ENCODE results near the gene SPINT1.

SPINT1 gene

DNA sequence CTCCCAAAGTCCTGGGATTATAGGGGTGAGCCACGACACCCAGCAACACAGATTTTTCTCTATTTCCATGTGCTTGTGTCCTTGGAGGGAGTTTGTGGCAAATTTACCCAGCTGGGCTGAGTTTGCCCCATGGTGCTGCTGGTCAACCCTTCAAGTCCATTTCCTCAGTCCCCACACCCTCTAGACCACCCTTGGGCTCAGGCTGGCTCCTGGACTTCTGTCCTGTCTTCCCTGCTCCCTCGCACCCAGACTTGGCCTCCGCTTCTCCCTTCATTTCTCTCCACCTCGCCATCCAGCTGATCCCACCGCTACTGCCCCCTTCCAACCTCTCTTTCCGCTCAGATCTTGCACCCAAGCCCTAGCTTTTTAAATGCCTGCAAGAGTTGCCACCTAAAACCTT lies 37.5 kb downstream of the SPINT1 start:
- Histone ChIP-seq H3K4me1 (ENCODE audit: control insufficient read depth, insufficient read depth, low read length) (no peaks in the 10 kb centered on the region), H3K27me3 (ENCODE audit: control insufficient read depth, insufficient read depth, low read length) (no peaks in the 10 kb centered on the region), H3K9ac (ENCODE audit: low read depth, low read length) (no peak overlapping the region), H3K9me3 (replicated peaks; ENCODE audit: low read length) (no peaks in the 10 kb centered on the region), H3K36me3 (ENCODE audit: insufficient read depth, low read length) (no peaks in the 10 kb centered on the region), H3K4me3 (ENCODE audit: low read length) (no peak overlapping the region), H3K4me2 (ENCODE audit: low read length) (no peak overlapping the region)

DNA sequence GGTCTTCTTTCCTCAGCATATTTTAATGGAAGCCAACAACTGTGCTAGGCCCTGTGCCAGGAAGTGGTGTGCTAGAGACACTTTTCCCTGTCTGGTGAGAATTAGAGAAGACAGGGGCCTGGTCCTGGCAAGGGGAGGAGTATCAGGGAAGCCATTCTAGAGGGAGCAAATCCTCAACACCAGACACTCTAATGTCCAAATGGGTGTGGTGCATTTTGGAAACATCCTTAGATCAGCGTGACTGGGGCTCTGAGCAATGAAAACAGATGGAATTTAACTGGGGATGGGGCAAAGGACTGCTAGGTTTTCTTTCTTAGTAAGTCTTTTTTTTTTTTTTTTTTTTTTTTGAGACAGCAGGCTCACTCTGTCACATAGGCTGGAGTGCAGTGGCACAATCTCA lies 42.7 kb downstream of the SPINT1 start:
- Histone ChIP-seq H3K27me3 (ENCODE audit: control insufficient read depth, insufficient read depth, low read length) (no peaks in the 10 kb centered on the region), H3K9ac (ENCODE audit: low read depth, low read length) (no peak overlapping the region), H3K4me3 (ENCODE audit: low read length) (no peak overlapping the region), H3K4me2 (ENCODE audit: low read length) (no peak overlapping the region), H3K4me1 (ENCODE audit: control insufficient read depth, insufficient read depth, low read length) (no peaks in the 10 kb centered on the region), H3K9me3 (replicated peaks; ENCODE audit: low read length) (no peaks in the 10 kb centered on the region), H3K36me3 (ENCODE audit: insufficient read depth, low read length) (no peaks in the 10 kb centered on the region)

DNA sequence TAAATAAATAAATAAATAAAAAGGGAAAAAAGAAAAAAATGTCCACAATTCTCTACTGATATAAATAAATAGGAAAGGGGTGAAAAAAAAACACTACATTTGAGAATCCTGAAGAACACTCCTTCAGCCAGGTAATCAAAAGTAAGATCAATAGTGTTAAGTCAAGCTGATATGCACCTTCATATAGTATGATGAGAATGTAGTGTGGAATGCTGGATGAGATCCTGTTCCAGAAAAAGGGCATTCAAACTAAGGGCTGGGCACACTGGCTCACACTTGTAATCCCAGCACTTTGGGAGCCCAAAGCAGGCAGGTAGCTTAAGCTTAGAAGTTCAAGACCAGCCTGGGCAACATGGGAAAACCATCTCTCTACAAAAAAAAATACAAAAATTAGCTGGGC lies 45.3 kb downstream of the SPINT1 start:
- no peak overlapping the region for H3K4me3 ChIP-seq (ENCODE audit: low read length)
- no peaks in the 10 kb centered on the region for H3K36me3 ChIP-seq (ENCODE audit: insufficient read depth, low read length)
- H3K4me1 ChIP-seq (ENCODE audit: control insufficient read depth, insufficient read depth, low read length) = peaks cover 6% of the 10 kb centered on the region

DNA sequence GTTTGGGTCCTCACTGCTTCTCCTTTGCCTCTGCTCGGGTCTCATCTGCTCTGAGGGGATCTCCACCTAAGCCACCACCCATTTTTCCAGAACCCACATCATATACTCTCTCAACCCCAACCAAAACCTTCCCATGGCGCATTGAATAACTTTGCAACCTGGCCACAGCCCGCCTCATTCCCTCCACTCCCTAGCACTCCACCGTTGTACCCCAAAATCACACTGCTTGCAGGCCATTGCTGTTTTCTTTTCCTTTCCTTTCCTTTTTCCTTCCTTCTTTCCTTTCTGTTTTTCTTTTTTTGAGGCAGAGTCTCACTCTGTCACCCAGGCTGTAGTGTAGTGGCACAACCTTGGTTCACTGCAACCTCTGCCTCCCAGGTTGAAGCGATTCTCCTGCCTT lies 47.3 kb downstream of the SPINT1 start:
- Histone ChIP-seq H3K4me1 (ENCODE audit: control insufficient read depth, insufficient read depth, low read length) (peaks cover 14% of the 10 kb centered on the region), H3K9ac (ENCODE audit: low read depth, low read length) (no peak overlapping the region), H3K4me3 (ENCODE audit: low read length) (no peak overlapping the region), H3K36me3 (ENCODE audit: insufficient read depth, low read length) (peaks cover 2% of the 10 kb centered on the region), H3K9me3 (replicated peaks; ENCODE audit: low read length) (no peaks in the 10 kb centered on the region), H3K4me2 (ENCODE audit: low read length) (no peak overlapping the region), H3K27me3 (ENCODE audit: control insufficient read depth, insufficient read depth, low read length) (no peaks in the 10 kb centered on the region)

More for the DNA sequence above, 45.3 kb downstream of the SPINT1 start:
- no peaks in the 10 kb centered on the region for H3K27me3 ChIP-seq (ENCODE audit: control insufficient read depth, insufficient read depth, low read length)
- H3K9ac ChIP-seq (ENCODE audit: low read depth, low read length) = no peak overlapping the region
- no peak overlapping the region for H3K4me2 ChIP-seq (ENCODE audit: low read length)
- no peaks in the 10 kb centered on the region for H3K9me3 ChIP-seq (replicated peaks; ENCODE audit: low read length)

DNA sequence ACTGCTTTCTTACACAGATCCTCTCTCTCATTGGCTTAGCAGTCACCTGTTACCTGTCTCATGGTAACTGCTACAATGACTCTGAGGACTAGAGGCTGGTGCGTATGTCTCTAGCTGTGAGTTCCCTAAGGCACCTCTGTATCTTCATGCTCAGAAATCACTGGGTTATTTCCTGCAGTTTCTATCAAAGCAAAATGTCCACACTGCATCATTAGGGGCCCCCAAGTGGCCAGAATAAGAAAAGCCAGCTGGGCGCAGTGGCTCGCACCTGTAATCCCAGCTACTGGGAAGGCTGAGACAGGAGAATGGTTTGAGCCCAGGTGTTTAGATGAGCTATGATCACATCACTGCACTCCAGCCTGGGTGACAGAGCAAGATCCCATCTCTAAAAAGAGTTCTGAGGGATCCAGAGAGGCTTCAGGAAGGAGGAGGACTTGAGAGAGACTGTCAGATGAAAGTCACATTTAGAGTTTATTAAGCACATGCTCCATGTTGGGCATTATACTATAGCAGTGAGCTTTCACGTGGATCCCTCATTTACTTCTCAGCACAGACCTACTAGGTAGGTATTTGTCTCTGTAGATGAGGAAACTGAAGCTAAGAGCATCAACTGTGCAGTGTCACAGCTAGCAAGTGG lies 48.1 kb downstream of the SPINT1 start:
- no peaks in the 10 kb centered on the region for H3K9me3 ChIP-seq (replicated peaks; ENCODE audit: low read length)
- H3K4me3 ChIP-seq (ENCODE audit: low read length) = no peak overlapping the region
- H3K9ac ChIP-seq (ENCODE audit: low read depth, low read length) = no peak overlapping the region
- peaks cover 7% of the 10 kb centered on the region for H3K36me3 ChIP-seq (ENCODE audit: insufficient read depth, low read length)
- no peaks in the 10 kb centered on the region for H3K27me3 ChIP-seq (ENCODE audit: control insufficient read depth, insufficient read depth, low read length)
- peaks cover 14% of the 10 kb centered on the region for H3K4me1 ChIP-seq (ENCODE audit: control insufficient read depth, insufficient read depth, low read length)
- H3K4me2 ChIP-seq (ENCODE audit: low read length) = no peak overlapping the region

DNA sequence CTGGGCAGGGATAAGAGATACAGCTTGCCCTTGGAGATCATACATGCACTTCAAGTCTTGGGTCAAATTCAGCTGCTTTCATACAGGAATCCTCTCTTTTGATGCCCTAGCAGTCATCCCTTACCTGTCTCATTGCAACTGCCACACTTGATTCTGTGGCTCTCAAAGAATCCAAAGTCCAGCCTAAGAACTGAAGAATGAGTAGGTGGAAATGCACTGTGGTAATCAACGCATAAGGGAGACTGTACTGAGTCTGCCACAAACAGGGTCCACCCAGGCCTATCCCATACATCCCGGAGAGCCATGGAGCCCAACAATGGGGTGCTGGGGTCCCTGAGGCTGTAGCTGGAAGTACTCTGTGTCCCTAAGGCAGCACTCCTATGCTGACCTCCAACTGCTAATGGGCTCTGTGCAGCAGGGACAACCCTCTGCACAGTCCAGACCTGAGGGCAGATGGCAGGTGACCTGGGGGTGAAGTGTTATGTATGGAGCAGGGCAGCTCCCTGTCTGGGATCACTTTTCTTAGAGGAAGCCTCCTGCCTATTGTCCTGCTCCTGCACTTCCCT lies 48.7 kb downstream of the SPINT1 start:
- Histone ChIP-seq H3K4me1 (ENCODE audit: control insufficient read depth, insufficient read depth, low read length) (peaks cover 14% of the 10 kb centered on the region), H3K27me3 (ENCODE audit: control insufficient read depth, insufficient read depth, low read length) (no peaks in the 10 kb centered on the region), H3K9ac (ENCODE audit: low read depth, low read length) (no peak overlapping the region), H3K36me3 (ENCODE audit: insufficient read depth, low read length) (peaks cover 11% of the 10 kb centered on the region), H3K4me3 (ENCODE audit: low read length) (no peak overlapping the region), H3K9me3 (replicated peaks; ENCODE audit: low read length) (no peaks in the 10 kb centered on the region), H3K4me2 (ENCODE audit: low read length) (no peak overlapping the region)

DNA sequence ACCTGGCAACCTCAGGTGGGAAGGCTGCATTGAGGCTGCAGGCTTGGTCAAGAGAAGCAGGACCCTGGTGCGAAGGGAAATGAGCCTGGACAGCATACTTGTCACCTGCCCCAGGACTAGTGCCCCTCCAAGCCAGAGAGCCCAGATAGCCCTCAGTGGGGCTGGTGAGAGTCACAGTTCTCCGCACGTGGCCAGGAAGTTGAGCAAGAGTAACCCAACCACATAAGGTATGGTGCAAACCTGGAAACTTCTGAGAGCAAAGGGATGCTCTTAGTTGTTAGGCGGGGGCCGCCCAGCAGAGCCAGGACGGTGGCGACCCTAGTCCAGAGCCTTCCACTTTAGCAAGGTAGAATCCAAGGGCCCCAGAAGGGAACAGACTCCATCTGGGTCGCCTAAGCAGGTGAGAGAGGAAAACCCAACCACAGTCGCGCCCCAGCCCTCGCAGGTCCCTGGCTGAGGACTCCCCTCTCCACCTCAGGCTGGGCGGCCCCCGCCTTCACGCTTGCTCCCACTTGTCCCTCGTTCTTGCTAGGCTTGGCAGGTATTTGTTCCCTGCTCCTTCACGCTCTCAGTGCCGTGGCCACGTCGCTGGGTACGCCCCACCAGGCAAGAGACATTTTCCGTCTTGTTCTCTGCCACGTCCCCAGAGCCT lies 49.3 kb downstream of the SPINT1 start:
- no peaks in the 10 kb centered on the region for H3K27me3 ChIP-seq (ENCODE audit: control insufficient read depth, insufficient read depth, low read length)
- peaks cover 13% of the 10 kb centered on the region for H3K36me3 ChIP-seq (ENCODE audit: insufficient read depth, low read length)
- H3K4me1 ChIP-seq (ENCODE audit: control insufficient read depth, insufficient read depth, low read length) = peaks cover 14% of the 10 kb centered on the region
- peak overlapping the region; percentile 98 for H3K4me2 ChIP-seq (ENCODE audit: low read length)
- no peak overlapping the region for H3K4me3 ChIP-seq (ENCODE audit: low read length)
- no peak overlapping the region for H3K9ac ChIP-seq (ENCODE audit: low read depth, low read length)
- no peaks in the 10 kb centered on the region for H3K9me3 ChIP-seq (replicated peaks; ENCODE audit: low read length)

DNA sequence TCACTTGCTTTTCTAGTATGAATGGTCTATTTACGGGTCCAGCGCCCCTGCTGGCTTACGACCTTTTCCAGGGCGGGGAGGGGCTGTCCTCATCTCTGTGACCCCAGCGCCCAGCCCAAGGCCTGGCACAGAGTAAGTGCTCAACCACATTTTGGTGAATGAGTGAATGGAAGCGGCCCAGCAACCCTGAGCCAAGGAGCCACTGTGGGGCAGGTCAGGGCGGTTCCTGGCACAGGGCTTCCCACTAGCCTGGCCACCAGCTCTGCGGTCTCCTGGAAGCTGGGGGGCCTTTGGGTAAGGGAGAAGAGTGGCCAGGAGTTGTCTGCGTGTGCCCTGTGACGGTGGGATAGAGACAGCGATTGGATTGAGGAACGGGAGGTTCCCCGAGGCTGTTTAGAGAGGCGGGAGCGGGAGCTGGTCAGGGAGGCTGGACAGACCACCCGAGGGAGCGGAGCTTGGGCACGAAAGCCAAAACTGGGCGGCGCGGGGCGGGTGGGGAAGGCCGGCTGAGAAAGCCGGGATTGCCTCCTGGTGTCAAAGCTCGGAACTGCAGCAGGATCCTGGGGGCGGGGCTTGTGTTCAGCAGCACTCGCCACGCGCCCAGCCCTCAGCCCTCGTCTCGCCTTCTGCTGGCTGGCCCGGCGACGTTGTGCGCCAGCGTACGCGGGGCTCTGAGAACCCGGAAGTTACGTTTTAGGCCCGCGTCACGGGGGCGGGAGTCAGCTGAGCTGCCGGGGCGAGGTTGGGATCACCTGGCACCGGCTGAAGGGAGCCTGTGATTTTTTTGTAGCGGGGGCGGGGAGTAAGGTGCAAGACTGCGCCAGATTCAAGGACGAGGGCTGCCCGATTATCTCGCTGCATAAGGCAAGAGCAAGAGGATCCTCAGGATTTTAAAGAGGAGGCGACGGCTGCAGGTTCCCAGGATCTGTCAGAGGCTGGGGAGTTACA lies 50.2 kb downstream of the SPINT1 start, which contains the start of gene VPS18:
TSS of gene VPS18 (plus strand) at position 718 of the 948 bp plus-strand sequence. CDS start 319 bp downstream, outside the sequence.
- H3K4me3 ChIP-seq (ENCODE audit: low read length) = peak within 1 kb of the TSS; percentile 87

DNA sequence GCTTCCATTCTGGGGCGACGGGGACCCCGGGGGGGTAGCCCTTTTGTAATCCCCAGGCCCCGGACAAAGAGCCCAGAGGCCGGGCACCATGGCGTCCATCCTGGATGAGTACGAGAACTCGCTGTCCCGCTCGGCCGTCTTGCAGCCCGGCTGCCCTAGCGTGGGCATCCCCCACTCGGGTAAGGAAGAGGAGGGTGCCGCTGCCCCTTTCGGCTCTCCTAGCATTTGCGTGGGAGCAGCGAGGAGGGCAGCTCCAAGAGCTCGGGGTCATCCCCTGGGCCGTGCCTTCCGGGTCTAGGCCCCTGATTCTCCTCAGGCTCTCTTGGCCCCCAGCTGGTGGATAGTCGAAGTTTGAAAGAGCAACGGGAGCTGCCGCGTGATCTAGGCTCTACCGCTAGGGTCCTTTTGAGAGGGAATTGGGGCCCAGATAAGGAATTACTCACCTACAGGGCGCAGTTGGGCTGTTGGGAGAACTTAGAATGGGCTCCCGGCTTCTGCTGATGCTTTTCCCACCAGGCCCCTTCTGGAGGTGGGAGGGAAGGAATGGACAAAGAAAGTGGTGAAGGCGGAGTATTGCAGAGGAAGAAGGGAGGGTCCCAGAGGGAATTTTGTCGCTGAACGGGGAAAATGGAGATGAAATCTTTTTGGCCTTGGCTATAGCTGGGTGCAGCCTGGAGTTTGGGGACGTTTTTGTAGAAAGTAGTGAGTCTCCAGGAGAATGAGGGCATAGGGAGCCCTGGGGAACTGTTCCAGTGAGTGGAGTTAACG lies 51.0 kb downstream of the SPINT1 start:
- Histone ChIP-seq H3K4me1 (ENCODE audit: control insufficient read depth, insufficient read depth, low read length) (peaks cover 14% of the 10 kb centered on the region), H3K4me2 (ENCODE audit: low read length) (peak overlapping the region; percentile 98), H3K4me3 (ENCODE audit: low read length) (peak overlapping the region; percentile 87), H3K9me3 (replicated peaks; ENCODE audit: low read length) (no peaks in the 10 kb centered on the region), H3K9ac (ENCODE audit: low read depth, low read length) (peak overlapping the region; percentile 97), H3K27me3 (ENCODE audit: control insufficient read depth, insufficient read depth, low read length) (no peaks in the 10 kb centered on the region), H3K36me3 (ENCODE audit: insufficient read depth, low read length) (peaks cover 27% of the 10 kb centered on the region)

More for the DNA sequence above, 50.2 kb downstream of the SPINT1 start, which contains the start of gene VPS18:
- peaks cover 19% of the 10 kb centered on the region for H3K36me3 ChIP-seq (ENCODE audit: insufficient read depth, low read length)
- H3K4me1 ChIP-seq (ENCODE audit: control insufficient read depth, insufficient read depth, low read length) = peaks cover 14% of the 10 kb centered on the region
- peak within 1 kb of the TSS; percentile 97 for H3K9ac ChIP-seq (ENCODE audit: low read depth, low read length)
- peak within 1 kb of the TSS; percentile 98 for H3K4me2 ChIP-seq (ENCODE audit: low read length)
- no peaks in the 10 kb centered on the region for H3K27me3 ChIP-seq (ENCODE audit: control insufficient read depth, insufficient read depth, low read length)
- no peaks in the 10 kb centered on the region for H3K9me3 ChIP-seq (replicated peaks; ENCODE audit: low read length)

DNA sequence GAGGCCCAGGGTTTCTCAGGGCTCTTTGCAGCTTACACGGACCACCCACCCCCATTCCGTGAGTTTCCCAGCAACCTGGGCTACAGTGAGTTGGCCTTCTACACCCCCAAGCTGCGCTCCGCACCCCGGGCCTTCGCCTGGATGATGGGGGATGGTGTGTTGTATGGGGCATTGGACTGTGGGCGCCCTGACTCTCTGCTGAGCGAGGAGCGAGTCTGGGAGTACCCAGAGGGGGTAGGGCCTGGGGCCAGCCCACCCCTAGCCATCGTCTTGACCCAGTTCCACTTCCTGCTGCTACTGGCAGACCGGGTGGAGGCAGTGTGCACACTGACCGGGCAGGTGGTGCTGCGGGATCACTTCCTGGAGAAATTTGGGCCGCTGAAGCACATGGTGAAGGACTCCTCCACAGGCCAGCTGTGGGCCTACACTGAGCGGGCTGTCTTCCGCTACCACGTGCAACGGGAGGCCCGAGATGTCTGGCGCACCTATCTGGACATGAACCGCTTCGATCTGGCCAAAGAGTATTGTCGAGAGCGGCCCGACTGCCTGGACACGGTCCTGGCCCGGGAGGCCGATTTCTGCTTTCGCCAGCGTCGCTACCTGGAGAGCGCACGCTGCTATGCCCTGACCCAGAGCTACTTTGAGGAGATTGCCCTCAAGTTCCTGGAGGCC lies 55.8 kb downstream of the SPINT1 start:
- Histone ChIP-seq H3K4me3 (ENCODE audit: low read length) (no peak overlapping the region), H3K4me2 (ENCODE audit: low read length) (no peak overlapping the region), H3K36me3 (ENCODE audit: insufficient read depth, low read length) (peaks cover 60% of the 10 kb centered on the region), H3K27me3 (ENCODE audit: control insufficient read depth, insufficient read depth, low read length) (no peaks in the 10 kb centered on the region), H3K4me1 (ENCODE audit: control insufficient read depth, insufficient read depth, low read length) (peaks cover 11% of the 10 kb centered on the region), H3K9ac (ENCODE audit: low read depth, low read length) (no peak overlapping the region), H3K9me3 (replicated peaks; ENCODE audit: low read length) (no peaks in the 10 kb centered on the region)
